ENCODE results near the gene SLCO3A1. TPM values are rescaled to one million over a fixed set of nuclear protein-coding genes. Genes with fewer than 3 reads are reported as not detected.

Gene SLCO3A1
- total and polyA plus RNA-seq, 2 experiments from 2014 or later = 35.5 to 71.9 TPM

GRCh38 chr15:92091155-92091734, 237.7 kb downstream of the SLCO3A1 start:
- H3K4me1 ChIP-seq (ENCODE audit: low read depth) = no peaks in the 10 kb centered on the region
- DNase-seq (ENCODE audit: low read depth in 1 of 2, low spot score in 1 of 2) = peak; percentile 48 to 81
- H3K27ac ChIP-seq = no peak overlapping the region
- peak; percentile 72 for TF ChIP-seq CTCF (IDR thresholded peaks at IDR 0.05; ENCODE audit: low read depth, low read length)
- H3K9me3 ChIP-seq (ENCODE audit: low read depth) = no peaks in the 10 kb centered on the region
- no peaks in the 10 kb centered on the region for H3K27me3 ChIP-seq
- no peaks in the 10 kb centered on the region for H3K36me3 ChIP-seq
- H3K4me3 ChIP-seq = no peak overlapping the region

GRCh38 chr15:92092289-92093105, 239.0 kb downstream of the SLCO3A1 start:
- Histone ChIP-seq H3K27me3 (no peaks in the 10 kb centered on the region), H3K27ac (no peak overlapping the region), H3K4me3 (no peak overlapping the region), H3K4me1 (ENCODE audit: low read depth) (no peaks in the 10 kb centered on the region), H3K36me3 (no peaks in the 10 kb centered on the region), H3K9me3 (ENCODE audit: low read depth) (no peaks in the 10 kb centered on the region)
- DNase-seq (ENCODE audit: low read depth in 1 of 2, low spot score in 1 of 2) = peak in 1 of 2 donors; percentile 48
- TF ChIP-seq CTCF (IDR thresholded peaks at IDR 0.05; ENCODE audit: low read depth, low read length) = no peak

- no peaks in the 10 kb centered on the region for H3K4me1 ChIP-seq (ENCODE audit: low read depth)
- DNase-seq (ENCODE audit: low read depth in 1 of 2, low spot score in 1 of 2) = no peak
- H3K9me3 ChIP-seq (ENCODE audit: low read depth) = no peaks in the 10 kb centered on the region
- H3K27ac ChIP-seq = no peak overlapping the region
- no peak for TF ChIP-seq CTCF (IDR thresholded peaks at IDR 0.05; ENCODE audit: low read depth, low read length)
- no peaks in the 10 kb centered on the region for H3K27me3 ChIP-seq
- no peak overlapping the region for H3K4me3 ChIP-seq
- no peaks in the 10 kb centered on the region for H3K36me3 ChIP-seq
Observed at GRCh38 chr15:92095693-92096092, 242.2 kb downstream of the SLCO3A1 start.

GRCh38 chr15:92097474-92098178, 244.1 kb downstream of the SLCO3A1 start:
- peak; percentile 69 to 71 for DNase-seq (ENCODE audit: low read depth in 1 of 2, low spot score in 1 of 2)
- Histone ChIP-seq H3K27ac (no peak overlapping the region), H3K9me3 (ENCODE audit: low read depth) (no peaks in the 10 kb centered on the region), H3K36me3 (no peaks in the 10 kb centered on the region), H3K4me3 (no peak overlapping the region), H3K27me3 (no peaks in the 10 kb centered on the region), H3K4me1 (ENCODE audit: low read depth) (no peaks in the 10 kb centered on the region)
- TF ChIP-seq CTCF (IDR thresholded peaks at IDR 0.05; ENCODE audit: low read depth, low read length) = peak; percentile 82

GRCh38 chr15:92098869-92099268, 245.4 kb downstream of the SLCO3A1 start:
- Histone ChIP-seq H3K4me3 (no peak overlapping the region), H3K27me3 (no peaks in the 10 kb centered on the region), H3K36me3 (no peaks in the 10 kb centered on the region), H3K4me1 (ENCODE audit: low read depth) (no peaks in the 10 kb centered on the region), H3K9me3 (ENCODE audit: low read depth) (no peaks in the 10 kb centered on the region), H3K27ac (no peak overlapping the region)
- peak in 1 of 2 donors; percentile 35 for DNase-seq (ENCODE audit: low read depth in 1 of 2, low spot score in 1 of 2)
- no peak for TF ChIP-seq CTCF (IDR thresholded peaks at IDR 0.05; ENCODE audit: low read depth, low read length)
